Measurements from ENCODE around the gene NQO1. TPM values are rescaled to one million over a fixed set of nuclear protein-coding genes. Genes with fewer than 3 reads are reported as not detected.

The NQO1 gene
- total and polyA plus RNA-seq, 2 of the 13 experiments (the other 11 are each of a cell fraction or from before 2014, with no cell fraction given), result 464 to 1,060 TPM

GRCh38 chr16:69726313-69727060 lies at the start of gene NQO1 (continued):
- TF ChIP-seq HCFC1 (IDR thresholded peaks at IDR 0.05; ENCODE audit: low read depth, low read length), result no peak
- no peak for TF ChIP-seq ZNF468 (CRISPR knock-in tag; IDR thresholded peaks at IDR 0.05)
- no peak for TF ChIP-seq ONECUT2 (CRISPR knock-in tag; IDR thresholded peaks at IDR 0.05)
- no peak for TF ChIP-seq KIAA2018 (CRISPR knock-in tag; IDR thresholded peaks at IDR 0.05; ENCODE audit: borderline replicate concordance)
- TF ChIP-seq GABPA (IDR thresholded peaks at IDR 0.05; ENCODE audit: low read depth, low read length), result no peak
- peak; percentile 63 for TF ChIP-seq GABPA (CRISPR knock-in tag; IDR thresholded peaks at IDR 0.05; ENCODE audit: low read depth)
- 0 out of 2 replicates have a peak, but pooled peaks have one; percentile 38 for TF ChIP-seq KDM3A (CRISPR knock-in tag; IDR thresholded peaks at IDR 0.05; ENCODE audit: low read depth)
- TF ChIP-seq ZKSCAN1 (IDR thresholded peaks at IDR 0.05; ENCODE audit: low read length), result no peak
- no peak for TF ChIP-seq NPAS2 (CRISPR knock-in tag; IDR thresholded peaks at IDR 0.05; ENCODE audit: borderline replicate concordance)
- TF ChIP-seq ZNF562 (CRISPR knock-in tag; IDR thresholded peaks at IDR 0.05; ENCODE audit: borderline replicate concordance), result no peak
- TF ChIP-seq MXD1 (CRISPR knock-in tag; IDR thresholded peaks at IDR 0.05), result peak; percentile 28; the same call in 1 of the 2 replicates
- peak; percentile 64; the same call in 1 of the 2 replicates for TF ChIP-seq ZNF605 (CRISPR knock-in tag; IDR thresholded peaks at IDR 0.05)
- peak; percentile 77; the same call in 1 of the 2 replicates for TF ChIP-seq AHDC1 (CRISPR knock-in tag; IDR thresholded peaks at IDR 0.05; ENCODE audit: borderline replicate concordance)
- no peak; the same call in 1 of the 2 replicates for TF ChIP-seq HNF4G (IDR thresholded peaks at IDR 0.05; ENCODE audit: borderline replicate concordance, low read depth, low read length)
- no peak for TF ChIP-seq HNF4G (CRISPR knock-in tag; IDR thresholded peaks at IDR 0.05; ENCODE audit: borderline replicate concordance, low read depth)
- no peak for TF ChIP-seq ZNF788 (CRISPR knock-in tag; IDR thresholded peaks at IDR 0.05; ENCODE audit: borderline replicate concordance)

All from HepG2 (cell line).